Spinal cord (tissue), 10 donors: ENCODE measurements around the gene OR2W3. TPM values are rescaled to one million over a fixed set of nuclear protein-coding genes. Genes with fewer than 3 reads are reported as not detected.
"Not testable (repeated sequence)": the region's sequence is repeated elsewhere in the genome, so short reads cannot be mapped to it uniquely, and the experiment has no call there.

ENCODE experiments used
- DNase-seq, 6 donors: peaks; one replicate each; pipeline versions ENCODE4 v3.0.0 to v3.0.0-alpha.2; 2013 to 2015; ENCODE audit warnings: low spot score in 6 of 6, low read depth in 4 of 6
- H3K27ac ChIP-seq: one replicate; pipeline ENCODE4 v1.5.1; 2013; ENCODE audit warnings: low read depth, low read length, control low read depth
- H3K27me3 ChIP-seq: one replicate; pipeline ENCODE4 v1.6.1; 2013; ENCODE audit warnings: low read length; ENCODE audit not compliant: control insufficient read depth, insufficient read depth
- H3K36me3 ChIP-seq: one replicate; pipeline ENCODE4 v1.6.1; 2013; ENCODE audit warnings: low read length; ENCODE audit not compliant: control insufficient read depth, insufficient read depth
- H3K4me1 ChIP-seq: one replicate; pipeline ENCODE4 v1.6.1; 2013; ENCODE audit warnings: low read length; ENCODE audit not compliant: control insufficient read depth, insufficient read depth
- H3K4me3 ChIP-seq: one replicate; pipeline ENCODE4 v1.5.1; 2013; ENCODE audit warnings: low read depth, low read length, control low read depth
- H3K9me3 ChIP-seq: one replicate; pipeline ENCODE4 v1.6.1; 2013; ENCODE audit warnings: low read length; ENCODE audit not compliant: control insufficient read depth, insufficient read depth
- WGBS: methylation state at CpG from one replicate; pipeline ENCODE4 v1.1.5; 2013; ENCODE audit warnings: missing lambda C conversion rate; ENCODE audit not compliant: insufficient coverage; 5-methylcytosine and 5-hydroxymethylcytosine counted together
- polyA plus RNA-seq, 2 donors: library from polyadenylated mRNA; unstranded; fragments of 120-200 nt; gene quantifications; one replicate each; pipeline ENCODE4 v1.2.1, GENCODE V29; 2013; ENCODE audit not compliant: insufficient read length in 2 of 2
- total RNA-seq, 2 donors: library from RNA; depleted of rRNA in 1 of 2; stranded (reverse); fragments of 120-200 nt in 1 of 2; fragments of >200 nt in 1 of 2; gene quantifications; one replicate each; pipeline versions ENCODE4 v1.2.3 to v1.2.4, GENCODE V29; 2013 to 2014
- donor health status: healthy.

The OR2W3 gene
- total and polyA plus RNA-seq, 4 donors: 2.1 to 7.8 (median 5.2) TPM

- no peaks in the 10 kb centered on the region for H3K27me3 ChIP-seq
- no peak for DNase-seq
- 76% methylated on average over 2 of the region's 2 CpGs for WGBS
- H3K4me1 ChIP-seq: no peaks in the 10 kb centered on the region
- H3K27ac ChIP-seq: no peak overlapping the region
- H3K4me3 ChIP-seq: no peak overlapping the region
- no peaks in the 10 kb centered on the region for H3K36me3 ChIP-seq
- H3K9me3 ChIP-seq: peaks cover 4% of the 10 kb centered on the region
These were observed 18.4 kb downstream of the OR2W3 start for GRCh38 chr1:247913786-247914185.

GRCh38 chr1:247914941-247915662 is 19.7 kb downstream of the OR2W3 start:
- 63% methylated on average over 3 of the region's 4 CpGs for WGBS
- Histone ChIP-seq H3K36me3 (no peaks in the 10 kb centered on the region), H3K27me3 (no peaks in the 10 kb centered on the region), H3K4me3 (no peak overlapping the region), H3K9me3 (peaks cover 3% of the 10 kb centered on the region), H3K4me1 (no peaks in the 10 kb centered on the region), H3K27ac (no peak overlapping the region)
- DNase-seq: no peak

- Histone ChIP-seq H3K27me3 (no peaks in the 10 kb centered on the region), H3K27ac (no peak within 1 kb of the TSS), H3K4me3 (no peak within 1 kb of the TSS), H3K36me3 (no peaks in the 10 kb centered on the region), H3K9me3 (no peaks in the 10 kb centered on the region), H3K4me1 (no peaks in the 10 kb centered on the region)
- no peak for DNase-seq
- WGBS: no CpG with 5 or more reads among the region's 2 CpGs
These were observed 24.6 kb downstream of the OR2W3 start, which contains the start of gene OR2T8 for GRCh38 chr1:247919952-247920351. TSS of gene OR2T8 (plus strand) at chr1:247920252. CDS start at chr1:247921018, 766 bp downstream.

GRCh38 chr1:247923941-247924340 is 28.6 kb downstream of the OR2W3 start:
- H3K9me3 ChIP-seq: no peaks in the 10 kb centered on the region
- no peak overlapping the region for H3K4me3 ChIP-seq
- no peaks in the 10 kb centered on the region for H3K4me1 ChIP-seq
- no peaks in the 10 kb centered on the region for H3K27me3 ChIP-seq
- no peak overlapping the region for H3K27ac ChIP-seq
- no CpG with 5 or more reads among the region's 3 CpGs for WGBS
- DNase-seq: no peak
- no peaks in the 10 kb centered on the region for H3K36me3 ChIP-seq

GRCh38 chr1:247924868-247925267 is 29.5 kb downstream of the OR2W3 start, which contains the start of gene OR2AJ1:
TSS of gene OR2AJ1 (plus strand) at chr1:247924889. CDS start at chr1:247933769, 8,880 bp downstream.
- WGBS: 93% methylated on average over 7 of the region's 9 CpGs
- Histone ChIP-seq H3K27ac (no peak within 1 kb of the TSS), H3K9me3 (no peaks in the 10 kb centered on the region), H3K4me3 (no peak within 1 kb of the TSS), H3K27me3 (no peaks in the 10 kb centered on the region), H3K4me1 (no peaks in the 10 kb centered on the region), H3K36me3 (no peaks in the 10 kb centered on the region)
- DNase-seq: no peak

- Histone ChIP-seq H3K4me3 (no peak overlapping the region), H3K36me3 (no peaks in the 10 kb centered on the region), H3K4me1 (peaks cover 4% of the 10 kb centered on the region), H3K27me3 (no peaks in the 10 kb centered on the region), H3K27ac (no peak overlapping the region), H3K9me3 (no peaks in the 10 kb centered on the region)
- WGBS: 93% methylated on average over 6 of the region's 8 CpGs
- no peak for DNase-seq
These were observed 38.6 kb downstream of the OR2W3 start for GRCh38 chr1:247933989-247934388.

GRCh38 chr1:247935781-247936180 is 40.4 kb downstream of the OR2W3 start:
- Histone ChIP-seq H3K27me3 (no peaks in the 10 kb centered on the region), H3K4me1 (peaks cover 4% of the 10 kb centered on the region), H3K36me3 (no peaks in the 10 kb centered on the region), H3K27ac (no peak overlapping the region), H3K4me3 (no peak overlapping the region), H3K9me3 (no peaks in the 10 kb centered on the region)
- WGBS: 89% methylated on average over 7 of the region's 9 CpGs
- DNase-seq: no peak

- H3K36me3 ChIP-seq: no peaks in the 10 kb centered on the region
- H3K9me3 ChIP-seq: no peaks in the 10 kb centered on the region
- H3K4me1 ChIP-seq: peaks cover 4% of the 10 kb centered on the region
- 96% methylated on average over 18 of the region's 18 CpGs for WGBS
- no peak overlapping the region for H3K4me3 ChIP-seq
- H3K27me3 ChIP-seq: no peaks in the 10 kb centered on the region
- no peak for DNase-seq
- H3K27ac ChIP-seq: no peak overlapping the region
These were observed 41.0 kb downstream of the OR2W3 start for GRCh38 chr1:247936415-247936814.

- H3K9me3 ChIP-seq, H3K27me3 ChIP-seq, H3K36me3 ChIP-seq, H3K4me1 ChIP-seq, H3K27ac ChIP-seq: not testable (repeated sequence)
- peak; percentile 21 to 83 (median 48) for DNase-seq
- 2% methylated on average over 41 of the region's 44 CpGs for WGBS
- peak overlapping the region; percentile 38 for H3K4me3 ChIP-seq
These were observed 41.8 kb downstream of the OR2W3 start for GRCh38 chr1:247936965-247937734.
